ENCODE measurements around the gene IGSF23.

- TF ChIP-seq, protein P1, sequence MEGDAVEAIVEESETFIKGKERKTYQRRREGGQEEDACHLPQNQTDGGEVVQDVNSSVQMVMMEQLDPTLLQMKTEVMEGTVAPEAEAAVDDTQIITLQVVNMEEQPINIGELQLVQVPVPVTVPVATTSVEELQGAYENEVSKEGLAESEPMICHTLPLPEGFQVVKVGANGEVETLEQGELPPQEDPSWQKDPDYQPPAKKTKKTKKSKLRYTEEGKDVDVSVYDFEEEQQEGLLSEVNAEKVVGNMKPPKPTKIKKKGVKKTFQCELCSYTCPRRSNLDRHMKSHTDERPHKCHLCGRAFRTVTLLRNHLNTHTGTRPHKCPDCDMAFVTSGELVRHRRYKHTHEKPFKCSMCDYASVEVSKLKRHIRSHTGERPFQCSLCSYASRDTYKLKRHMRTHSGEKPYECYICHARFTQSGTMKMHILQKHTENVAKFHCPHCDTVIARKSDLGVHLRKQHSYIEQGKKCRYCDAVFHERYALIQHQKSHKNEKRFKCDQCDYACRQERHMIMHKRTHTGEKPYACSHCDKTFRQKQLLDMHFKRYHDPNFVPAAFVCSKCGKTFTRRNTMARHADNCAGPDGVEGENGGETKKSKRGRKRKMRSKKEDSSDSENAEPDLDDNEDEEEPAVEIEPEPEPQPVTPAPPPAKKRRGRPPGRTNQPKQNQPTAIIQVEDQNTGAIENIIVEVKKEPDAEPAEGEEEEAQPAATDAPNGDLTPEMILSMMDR (IDR thresholded peaks at IDR 0.05): no peak
- TF ChIP-seq POLR2A (IDR thresholded peaks at IDR 0.05): no peak
Measured at GRCh38 chr19:44607917-44608316, 5.4 kb upstream of the IGSF23 start.

Data from Peyer's patch (tissue), 4 donors.